K562 (cell line): ENCODE data around the gene SLC16A10. TPM values are rescaled to one million over a fixed set of nuclear protein-coding genes. Genes with fewer than 3 reads are reported as not detected.

Experiments used
- CXXC5 ChIP-seq: fragments of 250-450 bp; sonication (Bioruptor Pico); IDR thresholded peaks from 2 replicates; pipeline ENCODE4 v1.8.0; 2022; ENCODE audit warnings: inconsistent platforms, mild to moderate bottlenecking, moderate library complexity
- HDAC3 ChIP-seq: fragments of 450-650 bp; IDR thresholded peaks from 2 replicates; pipeline ENCODE4 v1.6.1; 2018; ENCODE audit warnings: borderline replicate concordance, mild to moderate bottlenecking, moderate library complexity; ENCODE audit not compliant: partially characterized antibody
- MEF2D ChIP-seq: conservative IDR thresholded peaks from 2 replicates; pipeline ENCODE4 v1.6.1; 2016; ENCODE audit warnings: low read depth, missing genetic modification characterization, missing compliant biosample characterization
- MTA2 ChIP-seq: fragments of 450-650 bp; IDR thresholded peaks from 2 replicates; pipeline ENCODE4 v1.6.1; 2016; ENCODE audit warnings: low read depth
- NFIC ChIP-seq: fragments of 450-650 bp; IDR thresholded peaks from 2 replicates; pipeline ENCODE4 v1.6.1; 2017; ENCODE audit warnings: mild to moderate bottlenecking, inconsistent platforms
- NR2C1 ChIP-seq, 2 experiments: fragments of 450-650 bp; IDR thresholded peaks; 2 replicates each; pipeline ENCODE4 v1.6.1; 2017; ENCODE audit warnings: mild to moderate bottlenecking in 2 of 2, antibody characterized with exemption in 1 of 2, inconsistent platforms in 1 of 2, missing compliant biosample characterization in 1 of 2, missing genetic modification characterization in 1 of 2
- NR4A1 ChIP-seq, 2 experiments: fragments of 250-450 bp in 1 of 2; fragments of 450-650 bp in 1 of 2; sonication (Bioruptor Pico) in 1 of 2; IDR thresholded peaks; 2 replicates each; pipeline versions ENCODE4 v1.4.0 to v1.6.1; 2016 to 2020; ENCODE audit warnings: mild to moderate bottlenecking in 2 of 2, missing compliant biosample characterization in 1 of 2, missing genetic modification characterization in 1 of 2, moderate library complexity in 1 of 2
- PRPF4 ChIP-seq: fragments of 200-400 bp; formaldehyde crosslinking; IDR thresholded peaks from one replicate; pipeline ENCODE4 v1.6.1; 2017; ENCODE audit warnings: low read length, low read depth, mild to moderate bottlenecking; ENCODE audit not compliant: insufficient read depth, poor library complexity, severe bottlenecking
- SMAD3 ChIP-seq: fragments of 450-650 bp; formaldehyde crosslinking; conservative IDR thresholded peaks from 2 replicates; pipeline ENCODE4 v1.4.0; 2020; ENCODE audit warnings: mild to moderate bottlenecking
- SMAD4 ChIP-seq: fragments of 250-450 bp; sonication (Bioruptor Pico); conservative IDR thresholded peaks from 2 replicates; pipeline ENCODE4 v1.8.0; 2021; ENCODE audit warnings: inconsistent platforms, mild to moderate bottlenecking, moderate library complexity
- ZBTB17 ChIP-seq: fragments of 450-650 bp; formaldehyde crosslinking; IDR thresholded peaks from 2 replicates; pipeline ENCODE4 v1.4.0; 2020; ENCODE audit warnings: mild to moderate bottlenecking
- ZNF175 ChIP-seq: fragments of 200-800 bp; sonication (Bioruptor generic); IDR thresholded peaks from 2 replicates; pipeline ENCODE4 v1.6.1; 2016; ENCODE audit warnings: low read depth, mild to moderate bottlenecking, missing genetic modification characterization, missing compliant biosample characterization
- ZNF583 ChIP-seq: fragments of 250-450 bp; sonication (Bioruptor Pico); IDR thresholded peaks from 2 replicates; pipeline ENCODE4 v1.4.0; 2020
- polyA plus RNA-seq, 8 experiments: library from polyadenylated mRNA; depleted of rRNA in 4 of 8; stranded (reverse) in 5 of 8; unstranded in 3 of 8; fragments of >200 nt; fragmentation: Nextera tagmentation in 2 of 8; fragmentation: Illumina TruSeq in 1 of 8; extraction: Ambion mirVana in 2 of 8; extraction: Trizol in 1 of 8; gene quantifications; 2 replicates each; pipeline versions ENCODE4 v1.2.1 to v1.2.3, GENCODE V29; 2011 to 2014; ENCODE audit warnings: inconsistent platforms in 1 of 8, missing spikeins in 1 of 8
- total RNA-seq, 7 experiments: library from RNA; depleted of rRNA in 6 of 7; stranded (reverse); fragments of >200 nt in 6 of 7; fragmentation: Illumina TruSeq in 2 of 7; extraction: Trizol in 2 of 7; gene quantifications; 2 replicates each; pipeline versions ENCODE4 v1.2.1 to v1.2.3, GENCODE V29; 2011 to 2021; ENCODE audit warnings: low replicate concordance in 1 of 7

The SLC16A10 gene
- total and polyA plus RNA-seq, 9 of the 15 experiments (the other 6 are each of a cell fraction or from before 2014, with no cell fraction given), result 0.02 to 0.54 (median 0.24) TPM; not detected in 4

- TF ChIP-seq PRPF4 (no peak), HDAC3 (no peak), NR4A1 (CRISPR knock-in tag; IDR thresholded peaks at IDR 0.05) (no peak), NR4A1 (tag; IDR thresholded peaks at IDR 0.05) (peak; percentile 88), ZNF175 (CRISPR knock-in tag) (peak; percentile 61; the same call in 1 of the 2 replicates), ZNF583 (0 out of 2 replicates have a peak, but pooled peaks have one; percentile 41), NFIC (no peak), SMAD4 (CRISPR knock-in tag) (peak; percentile 61), MTA2 (no peak), CXXC5 (CRISPR knock-in tag) (0 out of 2 replicates have a peak, but pooled peaks have one; percentile 30), SMAD3 (peak; percentile 59; the same call in 1 of the 2 replicates), NR2C1 (IDR thresholded peaks at IDR 0.05) (no peak), NR2C1 (tag; IDR thresholded peaks at IDR 0.05) (0 out of 2 replicates have a peak, but pooled peaks have one; percentile 45), ZBTB17 (CRISPR knock-in tag) (0 out of 2 replicates have a peak, but pooled peaks have one; percentile 26), MEF2D (0 out of 2 replicates have a peak, but pooled peaks have one; percentile 31)
Observed at GRCh38 chr6:111041917-111042316, 45.4 kb upstream of the SLC16A10 start (continued).
